Naive thymus-derived CD8-positive, alpha-beta T cell (primary cell): Measurements from ENCODE around the gene EGR2. TPM values are rescaled to one million over a fixed set of nuclear protein-coding genes. Genes with fewer than 3 reads are reported as not detected.

Experiments used
- ATAC-seq, 2 donors: fragments of 150-1000 bp; cut with Tn5 transposase in 1 of 2; sonication (Bioruptor Pico), chemical (Tn5 transposase) in 1 of 2; 1 replicate in 1 of 2; 2 replicates in 1 of 2; pipeline ENCODE4 v1.10.0; 2021; ENCODE audit warnings: mild to moderate bottlenecking in 2 of 2, moderate library complexity in 2 of 2
- POLR2A ChIA-PET: fragments of 350-600 bp; sonication (Branson Sonifier 250); formaldehyde crosslinking; loops from one replicate; lab custom pipeline; 2021; ENCODE audit warnings: antibody characterized with exemption; lab: Charles Lee
- DNase-seq, 10 donors: peaks; one replicate each; pipeline versions ENCODE4 v3.0.0 to v3.0.0-alpha.2; 2020 to 2022
- H3K27ac Mint-ChIP-seq, 10 donors: one replicate each; pipeline ENCODE4 v1.8.0; 2020 to 2022; ENCODE audit warnings: mild to moderate bottlenecking in 10 of 10, mixed read lengths in 10 of 10, moderate library complexity in 4 of 10, inconsistent platforms in 1 of 10
- H3K27me3 Mint-ChIP-seq, 5 donors: one replicate each; pipeline ENCODE4 v1.8.0; 2021 to 2022; ENCODE audit warnings: mixed read lengths in 5 of 5
- H3K36me3 Mint-ChIP-seq, 3 donors: one replicate each; pipeline ENCODE4 v1.8.0; 2020 to 2022; ENCODE audit warnings: mixed read lengths in 3 of 3, mild to moderate bottlenecking in 2 of 3, inconsistent platforms in 1 of 3
- H3K4me1 Mint-ChIP-seq, 4 donors: one replicate each; pipeline ENCODE4 v1.8.0; 2021 to 2022; ENCODE audit warnings: mixed read lengths in 4 of 4
- H3K4me3 Mint-ChIP-seq, 10 donors: one replicate each; pipeline ENCODE4 v1.8.0; 2020 to 2022; ENCODE audit warnings: mild to moderate bottlenecking in 10 of 10, mixed read lengths in 10 of 10, moderate library complexity in 6 of 10, inconsistent platforms in 1 of 10
- H3K9me3 Mint-ChIP-seq, 9 donors: one replicate each; pipeline ENCODE4 v1.8.0; 2020 to 2022; ENCODE audit warnings: mixed read lengths in 9 of 9, mild to moderate bottlenecking in 3 of 9, inconsistent platforms in 1 of 9, moderate library complexity in 1 of 9
- polyA plus RNA-seq, 3 donors: library from polyadenylated mRNA; unstranded; fragments of 300-500 nt; fragmentation: Illumina TruSeq; gene quantifications; one replicate each; pipeline ENCODE4 v1.2.3, GENCODE V29; 2021
- total RNA-seq, 8 experiments: library from RNA in 2 of 8; stranded (reverse) in 2 of 8; gene quantifications; one replicate each; pipeline ENCODE4 v1.2.3 and lab custom pipeline; 2021 to 2026

The EGR2 gene
- 1 to 10 TPM; 1.1 to 1.2 TPM for total RNA-seq
- under 1 TPM; 0.07 to 0.28 (median 0.10) TPM for polyA plus RNA-seq
- total RNA-seq (lab: John Stamatoyannopoulos, UW), result 4.1 to 129 (median 12.5) reads per million in 6 experiments

DNA sequence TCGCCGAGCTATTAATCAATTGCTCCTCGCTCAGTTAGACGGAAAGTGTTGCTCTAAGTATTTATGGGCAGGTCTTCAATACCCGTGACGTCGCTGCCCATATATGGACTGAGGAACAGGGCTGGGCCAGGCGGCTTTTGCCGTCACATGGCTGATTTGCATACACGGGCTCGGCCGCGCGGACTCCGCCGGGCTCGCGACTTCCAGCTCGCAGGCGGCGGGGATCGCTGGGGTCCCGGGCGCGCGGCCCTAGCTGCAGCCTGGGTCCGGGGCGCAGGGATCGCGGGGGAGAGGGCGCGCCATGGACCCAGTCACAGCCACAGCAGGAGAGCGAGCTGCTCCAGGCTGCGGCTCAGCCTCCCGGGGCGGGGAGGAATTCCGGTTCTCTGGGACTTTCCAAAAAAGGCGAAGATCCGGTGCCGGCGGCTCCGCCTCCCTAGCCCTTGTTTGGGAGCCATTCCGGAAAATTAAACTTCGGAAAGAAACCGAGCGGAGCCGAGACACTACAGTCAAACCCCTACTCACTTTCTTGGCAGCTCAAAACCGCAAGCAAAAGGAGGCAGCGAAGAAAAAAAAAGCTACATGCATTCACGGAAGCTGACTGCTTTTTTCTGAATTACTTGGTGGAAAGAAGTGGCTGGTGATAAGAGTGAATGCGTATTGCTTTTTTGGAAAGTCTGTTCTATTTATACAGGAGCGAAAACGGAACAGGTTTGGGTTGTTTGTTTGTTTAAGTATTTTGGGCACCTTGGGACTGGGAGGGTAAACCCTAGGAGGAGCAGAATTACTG is at the start of gene EGR2:
Gene EGR2, minus strand, starts transcription at position 36 of the 790 bp plus-strand sequence. CDS start 337 bp downstream, outside the sequence.
- Mint-ChIP-seq H3K4me3 (peak within 1 kb of the TSS; percentile 92 to 100 (median 96)), H3K27ac (peak within 1 kb of the TSS; percentile 89 to 98 (median 94)), H3K9me3 (no peaks in the 10 kb centered on the region), H3K27me3 (peaks cover 19 to 39% (median 25%) of the 10 kb centered on the region in 5 donors), H3K4me1 (peaks cover 30 to 68% (median 49%) of the 10 kb centered on the region in 4 donors), H3K36me3 (peaks cover 0 to 3% (median 0%) of the 10 kb centered on the region in 3 donors)
- DNase-seq, result peak; percentile 81 to 100 (median 97)
- POLR2A ChIA-PET, result interaction anchor here (0.6 to 7.3 kb wide), 12 partner anchors 9 to 522 kb away, joined by 3 to 87 read pairs (median 6); partner anchors contain the start of genes ADO and NRBF2
- peak; percentile 82 to 83 for ATAC-seq

DNA sequence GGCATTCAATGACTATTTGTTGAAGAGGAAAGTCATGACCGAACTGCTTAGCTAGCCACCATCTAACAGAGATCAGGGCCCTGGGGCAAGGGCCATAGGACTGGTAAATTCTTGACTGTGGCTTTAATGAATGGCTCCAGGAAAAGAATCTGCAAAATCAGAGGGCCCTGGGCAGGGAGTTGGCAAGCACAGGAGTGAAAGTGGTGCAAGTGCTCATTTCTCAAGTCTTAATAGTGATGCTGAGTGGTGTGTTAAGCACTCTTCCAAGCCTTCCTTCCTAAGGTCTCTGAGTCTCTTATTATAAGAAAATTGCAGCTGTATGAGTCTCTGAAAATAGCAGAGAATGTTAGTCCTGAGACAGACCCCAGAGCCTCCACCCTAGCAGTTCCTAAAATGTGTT is 46.3 kb upstream of the EGR2 start:
- no peak overlapping the region for H3K27ac Mint-ChIP-seq
- H3K27me3 Mint-ChIP-seq, result peaks cover 0 to 12% (median 0%) of the 10 kb centered on the region in 5 donors
- no peak overlapping the region for H3K4me3 Mint-ChIP-seq
- no peak for DNase-seq
- no peaks in the 10 kb centered on the region for H3K9me3 Mint-ChIP-seq
- ATAC-seq, result no peak
- no peaks in the 10 kb centered on the region for H3K36me3 Mint-ChIP-seq
- POLR2A ChIA-PET, result no interaction called here
- peaks cover 6 to 13% (median 10%) of the 10 kb centered on the region in 4 donors for H3K4me1 Mint-ChIP-seq

DNA sequence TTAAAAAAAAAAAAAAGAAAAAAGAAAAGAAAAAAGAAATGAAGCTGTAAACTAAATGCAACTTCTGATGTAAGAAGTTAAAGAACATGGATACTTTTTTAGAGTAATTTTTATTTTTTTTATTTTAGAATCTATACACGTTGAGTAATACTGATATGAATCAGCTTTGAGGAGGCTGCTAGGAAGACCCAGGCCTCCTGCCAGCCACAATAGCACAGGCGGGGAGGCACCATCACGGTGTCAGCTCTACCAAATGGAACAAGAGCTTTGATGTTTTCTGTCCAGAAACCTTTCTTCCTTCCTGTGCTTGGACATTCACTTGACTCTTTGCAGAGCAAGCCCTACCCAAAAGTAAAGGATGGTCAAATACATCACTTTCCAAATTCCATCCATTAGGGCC is 45.3 kb upstream of the EGR2 start:
- Mint-ChIP-seq H3K27me3 (peaks cover 0 to 6% (median 0%) of the 10 kb centered on the region in 5 donors), H3K4me1 (peaks cover 6 to 21% (median 10%) of the 10 kb centered on the region in 4 donors), H3K27ac (no peak overlapping the region), H3K9me3 (no peaks in the 10 kb centered on the region), H3K4me3 (no peak overlapping the region), H3K36me3 (no peaks in the 10 kb centered on the region)
- DNase-seq, result no peak
- no peak for ATAC-seq
- POLR2A ChIA-PET, result interaction anchor here (0.7 kb wide), 1 partner anchor 57 kb away, joined by 5 read pairs; the partner anchor contains the start of gene ADO

DNA sequence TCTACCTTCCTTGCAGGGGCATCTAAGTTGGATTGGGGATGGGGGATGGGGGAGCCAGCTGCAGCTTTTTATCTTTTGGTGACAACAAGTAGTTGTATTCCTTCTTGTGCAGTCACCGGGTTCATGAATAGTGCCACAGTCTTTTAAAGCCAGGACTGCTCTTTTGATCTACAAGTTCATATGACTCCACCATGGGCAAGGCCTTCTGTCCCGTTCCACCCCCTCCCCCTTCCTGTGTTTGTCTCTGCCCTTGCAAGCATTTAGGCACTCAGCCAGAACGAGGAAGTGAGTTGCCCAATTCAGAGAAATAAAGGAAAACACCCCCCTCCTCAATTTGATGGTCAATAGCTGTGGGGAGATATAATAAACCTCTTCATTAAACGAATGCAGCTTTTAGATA is 44.8 kb upstream of the EGR2 start:
- Mint-ChIP-seq H3K27ac (peak overlapping the region in 2 of 10 donors; percentile 23 to 30), H3K36me3 (no peaks in the 10 kb centered on the region), H3K4me3 (no peak overlapping the region), H3K27me3 (peaks cover 0 to 6% (median under 1%) of the 10 kb centered on the region in 5 donors), H3K9me3 (no peaks in the 10 kb centered on the region), H3K4me1 (peaks cover 8 to 26% (median 10%) of the 10 kb centered on the region in 4 donors)
- no peak for ATAC-seq
- DNase-seq, result no peak
- POLR2A ChIA-PET, result interaction anchor here (0.7 kb wide), 1 partner anchor 57 kb away, joined by 5 read pairs; the partner anchor contains the start of gene ADO

DNA sequence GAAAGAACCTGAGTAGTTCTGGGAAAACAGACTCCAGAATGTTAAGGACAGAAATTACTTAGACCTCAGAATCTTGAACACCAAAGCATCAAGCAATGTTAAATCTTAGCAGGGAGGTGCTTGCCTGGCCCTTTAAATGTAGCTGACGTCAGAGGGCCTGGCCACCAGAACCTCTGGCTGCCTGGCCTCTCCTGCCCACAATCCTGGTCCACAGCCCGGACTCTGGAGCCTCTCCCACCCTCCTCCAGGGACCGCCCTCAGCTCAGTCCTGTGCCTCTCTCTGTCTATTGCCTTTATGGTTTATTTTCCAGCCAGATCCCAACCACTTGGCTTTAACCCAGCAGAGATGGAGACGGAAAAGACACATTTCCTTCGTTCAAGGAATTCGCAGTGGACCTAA is 42.2 kb upstream of the EGR2 start:
- Mint-ChIP-seq H3K9me3 (no peaks in the 10 kb centered on the region), H3K4me1 (peaks cover 8 to 47% (median 23%) of the 10 kb centered on the region in 4 donors), H3K27me3 (peaks cover 0 to 12% (median 5%) of the 10 kb centered on the region in 5 donors), H3K36me3 (no peaks in the 10 kb centered on the region), H3K4me3 (no peak overlapping the region), H3K27ac (no peak overlapping the region)
- POLR2A ChIA-PET, result no interaction called here
- ATAC-seq (no peak), DNase-seq (no peak)

DNA sequence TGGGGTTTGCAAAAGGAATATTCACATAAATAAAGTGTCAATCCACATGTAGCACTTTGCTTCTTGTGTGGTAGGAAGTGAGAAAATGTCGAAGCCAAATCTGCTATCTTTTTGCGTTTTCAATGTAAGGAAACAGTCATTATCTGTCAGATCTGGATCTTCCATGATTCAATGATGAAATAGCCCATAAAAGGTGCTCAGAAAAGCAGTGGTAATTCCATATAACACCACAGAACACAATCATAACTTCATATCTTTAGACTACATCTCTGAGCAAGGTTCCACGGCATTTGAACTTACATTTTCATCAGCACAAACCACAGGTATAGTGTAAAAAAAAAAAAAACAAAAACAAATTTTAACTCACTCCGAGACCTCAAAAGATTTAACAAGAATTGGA is 39.9 kb upstream of the EGR2 start:
- Mint-ChIP-seq H3K9me3 (peaks cover 0 to 3% (median 0%) of the 10 kb centered on the region in 9 donors), H3K36me3 (no peaks in the 10 kb centered on the region), H3K4me3 (peak overlapping the region in 1 of 10 donors; percentile 16), H3K4me1 (peaks cover 5 to 61% (median 24%) of the 10 kb centered on the region in 4 donors), H3K27ac (no peak overlapping the region), H3K27me3 (peaks cover 0 to 12% (median 3%) of the 10 kb centered on the region in 5 donors)
- DNase-seq (peak in 1 of 10 donors; percentile 12), ATAC-seq (no peak)
- POLR2A ChIA-PET, result no interaction called here

DNA sequence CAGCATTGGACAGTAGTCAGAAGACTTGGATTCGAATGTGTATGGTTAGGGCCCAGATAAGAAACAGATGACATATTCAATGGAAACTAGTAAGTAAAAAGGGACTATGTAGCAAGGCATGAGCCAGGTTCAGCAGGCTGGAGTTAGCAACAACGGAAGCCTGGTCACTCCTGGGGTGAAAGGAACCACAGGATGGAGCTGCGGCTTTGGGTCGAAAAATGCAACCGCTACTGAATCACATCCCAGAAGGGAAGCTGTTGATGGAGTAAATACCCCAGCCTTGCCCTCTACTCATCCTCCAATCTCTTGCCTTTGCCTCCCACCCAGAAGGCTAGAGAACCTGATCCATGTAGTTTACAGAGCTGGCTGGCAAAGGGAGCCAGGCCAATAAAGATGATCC is 37.5 kb upstream of the EGR2 start:
- peaks cover 0 to 7% (median 0%) of the 10 kb centered on the region in 9 donors for H3K9me3 Mint-ChIP-seq
- POLR2A ChIA-PET, result interaction anchor here (0.6 kb wide), 1 partner anchor 225 kb away, joined by 3 read pairs; no protein-coding TSS in a partner anchor
- peaks cover 0 to 23% (median 5%) of the 10 kb centered on the region in 5 donors for H3K27me3 Mint-ChIP-seq
- H3K36me3 Mint-ChIP-seq, result peaks cover 0 to 5% (median 0%) of the 10 kb centered on the region in 3 donors
- ATAC-seq, result no peak
- peak overlapping the region in 3 of 10 donors; percentile 12 to 61 (median 54) for H3K4me3 Mint-ChIP-seq
- H3K27ac Mint-ChIP-seq, result peak overlapping the region in 3 of 10 donors; percentile 3 to 65 (median 60)
- H3K4me1 Mint-ChIP-seq, result peaks cover 3 to 63% (median 20%) of the 10 kb centered on the region in 4 donors
- peak in 1 of 10 donors; percentile 20 for DNase-seq

DNA sequence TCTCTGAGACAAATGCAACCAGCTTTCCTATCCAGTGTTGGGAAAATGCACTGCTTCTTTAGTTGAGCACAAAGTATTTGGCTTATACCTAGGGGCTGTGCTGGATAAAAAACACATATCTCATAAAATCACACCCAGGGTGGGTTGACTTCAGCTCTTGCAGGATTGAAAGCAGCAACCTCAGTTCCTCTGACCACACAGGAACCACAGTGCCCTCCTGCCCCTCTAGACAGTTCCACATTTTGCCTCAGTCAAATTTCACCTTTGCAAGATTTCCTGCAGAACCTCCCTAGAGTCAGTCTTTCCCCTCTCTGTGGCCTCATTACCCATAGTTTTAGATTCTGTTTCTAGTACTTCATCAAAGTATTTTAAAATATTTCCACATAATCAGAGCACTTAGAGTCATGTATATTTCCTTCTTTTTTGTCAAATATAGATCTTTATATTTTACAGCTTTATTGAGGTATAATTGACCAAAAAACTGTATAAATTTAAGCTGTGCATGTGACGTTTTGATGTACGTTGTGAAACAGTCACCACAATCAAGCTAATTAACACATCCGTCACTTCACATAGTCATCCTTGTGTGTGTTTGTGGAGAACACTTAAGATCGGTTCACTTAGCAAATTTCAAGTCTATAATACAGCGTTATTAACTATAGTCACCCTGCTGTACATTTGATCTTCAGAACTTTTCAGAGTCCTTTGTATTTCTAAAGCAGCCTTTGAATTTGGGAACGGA is 37.0 kb upstream of the EGR2 start:
- POLR2A ChIA-PET, result no interaction called here
- Mint-ChIP-seq H3K4me1 (peaks cover 3 to 63% (median 20%) of the 10 kb centered on the region in 4 donors), H3K9me3 (peaks cover 0 to 13% (median 6%) of the 10 kb centered on the region in 9 donors), H3K27ac (peak overlapping the region in 3 of 10 donors; percentile 3 to 65 (median 60)), H3K36me3 (peaks cover 0 to 11% (median 6%) of the 10 kb centered on the region in 3 donors), H3K4me3 (peak overlapping the region in 3 of 10 donors; percentile 12 to 61 (median 57)), H3K27me3 (peaks cover 0 to 24% (median 5%) of the 10 kb centered on the region in 5 donors)
- peak in 1 of 2 donors; percentile 36 for ATAC-seq
- peak in 1 of 10 donors; percentile 27 for DNase-seq

DNA sequence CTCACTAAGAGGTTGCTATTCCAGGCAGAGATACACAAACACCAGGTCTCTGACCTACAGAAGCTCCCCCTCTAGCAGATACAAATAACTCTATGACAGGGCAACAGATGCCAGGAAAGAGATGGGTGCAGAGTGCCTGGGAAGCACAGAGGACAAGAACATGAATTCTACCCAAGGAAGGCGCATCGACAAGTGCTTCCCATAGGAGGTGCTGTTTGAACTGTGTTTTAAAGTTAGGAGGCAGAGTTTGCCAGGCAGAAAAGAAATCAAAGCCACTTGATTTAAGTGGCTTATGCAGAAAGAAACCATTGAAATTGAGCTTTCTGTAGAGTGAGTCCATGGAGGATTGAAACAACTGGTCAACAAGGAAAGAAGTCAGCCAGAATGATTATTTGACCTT is 35.3 kb upstream of the EGR2 start:
- H3K27ac Mint-ChIP-seq, result no peak overlapping the region
- POLR2A ChIA-PET, result no interaction called here
- no peak for DNase-seq
- no peak for ATAC-seq
- peaks cover 0 to 23% (median 16%) of the 10 kb centered on the region in 3 donors for H3K36me3 Mint-ChIP-seq
- H3K4me3 Mint-ChIP-seq, result peak overlapping the region in 1 of 10 donors; percentile 15
- peaks cover 0 to 24% (median 5%) of the 10 kb centered on the region in 5 donors for H3K27me3 Mint-ChIP-seq
- H3K9me3 Mint-ChIP-seq, result peaks cover 0 to 30% (median 16%) of the 10 kb centered on the region in 9 donors
- peaks cover 3 to 53% (median 20%) of the 10 kb centered on the region in 4 donors for H3K4me1 Mint-ChIP-seq

DNA sequence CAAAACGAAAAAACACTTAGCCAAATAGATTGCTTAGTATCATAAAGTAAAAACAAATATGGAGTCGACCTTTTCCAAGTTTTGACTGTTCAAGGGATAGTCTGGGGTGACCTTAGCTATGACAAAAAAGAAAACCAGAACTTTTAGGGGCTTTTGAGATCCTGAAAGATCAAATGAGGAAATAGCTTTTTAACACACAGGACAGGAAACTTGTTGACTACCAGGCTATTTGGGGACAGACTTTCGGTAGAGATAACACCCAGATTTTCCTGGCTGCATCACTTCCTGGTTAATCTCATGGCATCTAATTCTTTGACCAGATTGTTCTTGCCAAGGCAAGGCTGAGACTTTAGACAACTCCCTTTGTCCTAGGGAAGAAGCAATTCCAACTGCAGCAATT is 34.5 kb upstream of the EGR2 start:
- POLR2A ChIA-PET, result no interaction called here
- no peak for DNase-seq
- Mint-ChIP-seq H3K27me3 (peaks cover 0 to 21% (median 5%) of the 10 kb centered on the region in 5 donors), H3K4me3 (no peak overlapping the region), H3K36me3 (peaks cover 0 to 25% (median 16%) of the 10 kb centered on the region in 3 donors), H3K27ac (no peak overlapping the region), H3K4me1 (peaks cover 3 to 45% (median 18%) of the 10 kb centered on the region in 4 donors), H3K9me3 (peaks cover 0 to 31% (median 16%) of the 10 kb centered on the region in 9 donors)
- no peak for ATAC-seq

DNA sequence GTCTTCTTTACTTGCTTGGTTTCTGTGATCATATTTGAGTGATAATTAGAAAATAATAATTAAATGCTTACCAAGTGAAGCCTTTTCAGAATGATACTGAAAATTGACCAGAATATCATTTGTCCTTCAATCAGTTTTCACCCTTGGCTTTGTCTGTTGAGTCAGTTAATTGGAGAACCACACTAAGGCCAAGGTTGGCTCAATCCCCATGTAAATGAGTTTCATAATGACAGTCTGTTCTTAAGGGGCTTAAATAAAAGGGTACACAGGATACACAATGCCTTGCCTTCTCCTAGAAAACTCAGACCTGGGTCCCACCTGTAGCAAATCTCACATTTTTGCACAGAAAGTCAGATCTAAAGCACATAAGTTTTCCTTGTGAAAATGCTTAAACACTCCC is 31.3 kb upstream of the EGR2 start:
- peaks cover 3 to 19% (median 11%) of the 10 kb centered on the region in 4 donors for H3K4me1 Mint-ChIP-seq
- H3K27ac Mint-ChIP-seq, result no peak overlapping the region
- DNase-seq, result no peak
- no peak for ATAC-seq
- peaks cover 0 to 25% (median 16%) of the 10 kb centered on the region in 3 donors for H3K36me3 Mint-ChIP-seq
- H3K27me3 Mint-ChIP-seq, result peaks cover 0 to 12% (median 2%) of the 10 kb centered on the region in 5 donors
- no peak overlapping the region for H3K4me3 Mint-ChIP-seq
- peaks cover 0 to 31% (median 16%) of the 10 kb centered on the region in 9 donors for H3K9me3 Mint-ChIP-seq
- POLR2A ChIA-PET, result no interaction called here
